HepG2 (cell line): ENCODE data around the gene NRL. TPM values are rescaled to one million over a fixed set of nuclear protein-coding genes. Genes with fewer than 3 reads are reported as not detected.
A peak's percentile ranks its signal among the peaks of the same experiment; 100 is the strongest.

Experiments used
- ATAD3A ChIP-seq: sonication (generic); formaldehyde crosslinking; IDR thresholded peaks from 2 replicates; pipeline ENCODE4 v1.4.0; 2020; ENCODE audit warnings: missing genetic modification reagents
- ATRX ChIP-seq: sonication (generic); formaldehyde crosslinking; IDR thresholded peaks from 2 replicates; pipeline ENCODE4 v1.4.0; 2020; ENCODE audit warnings: missing genetic modification reagents, borderline replicate concordance
- FOXC1 ChIP-seq: sonication (generic); formaldehyde crosslinking; IDR thresholded peaks from 2 replicates; pipeline ENCODE4 v1.8.0; 2022; ENCODE audit warnings: mild to moderate bottlenecking, missing genetic modification reagents, borderline replicate concordance
- FOXJ3 ChIP-seq: sonication (generic); formaldehyde crosslinking; IDR thresholded peaks from 2 replicates; pipeline ENCODE4 v1.4.0; 2020; ENCODE audit warnings: missing genetic modification reagents, mild to moderate bottlenecking, borderline replicate concordance
- MAFG ChIP-seq: sonication (generic); formaldehyde crosslinking; IDR thresholded peaks from 2 replicates; pipeline ENCODE4 v1.5.1; 2020; ENCODE audit warnings: mild to moderate bottlenecking, missing genetic modification reagents
- NRL ChIP-seq: sonication (generic); formaldehyde crosslinking; IDR thresholded peaks from 2 replicates; pipeline ENCODE4 v1.5.0; 2020; ENCODE audit warnings: missing genetic modification reagents, mild to moderate bottlenecking, moderate library complexity, borderline replicate concordance
- ONECUT2 ChIP-seq: sonication (generic); formaldehyde crosslinking; IDR thresholded peaks from 2 replicates; pipeline ENCODE4 v1.4.0; 2020; ENCODE audit warnings: missing genetic modification reagents
- RBM22 ChIP-seq: fragments of 200-400 bp; formaldehyde crosslinking; optimal IDR thresholded peaks from 2 replicates; pipeline ENCODE3; 2017; ENCODE audit warnings: mild to moderate bottlenecking, low read length, moderate library complexity
- RXRA ChIP-seq: sonication (generic); formaldehyde crosslinking; IDR thresholded peaks from 2 replicates; pipeline ENCODE4 v1.5.1; 2020; ENCODE audit warnings: missing genetic modification reagents
- SUZ12 ChIP-seq: fragments of 150-350 bp; IDR thresholded peaks from 2 replicates; pipeline ENCODE4 v1.6.1; 2014; ENCODE audit warnings: low read depth, low read length
- TEAD3 ChIP-seq: optimal IDR thresholded peaks from 2 replicates; pipeline ENCODE3; 2016; ENCODE audit warnings: borderline replicate concordance
- XBP1 ChIP-seq: sonication (generic); formaldehyde crosslinking; IDR thresholded peaks from 2 replicates; pipeline ENCODE4 v1.5.0; 2020; ENCODE audit warnings: missing genetic modification reagents
- ZBTB20 ChIP-seq: sonication (generic); formaldehyde crosslinking; IDR thresholded peaks from 2 replicates; pipeline ENCODE4 v1.8.1; 2023; ENCODE audit warnings: missing genetic modification reagents, low read depth, mild to moderate bottlenecking, borderline replicate concordance
- ZNF10 ChIP-seq: sonication (generic); formaldehyde crosslinking; IDR thresholded peaks from 2 replicates; pipeline ENCODE4 v1.4.0; 2020; ENCODE audit warnings: mild to moderate bottlenecking, low read depth, missing genetic modification reagents, borderline replicate concordance
- ZNF121 ChIP-seq: sonication (generic); formaldehyde crosslinking; IDR thresholded peaks from 2 replicates; pipeline ENCODE4 v1.5.0; 2020; ENCODE audit warnings: mild to moderate bottlenecking, missing genetic modification reagents
- ZNF264 ChIP-seq: sonication (generic); formaldehyde crosslinking; IDR thresholded peaks from 2 replicates; pipeline ENCODE4 v1.4.0; 2020; ENCODE audit warnings: missing genetic modification reagents
- ZNF430 ChIP-seq: sonication (generic); formaldehyde crosslinking; IDR thresholded peaks from 2 replicates; pipeline ENCODE4 v1.9.0; 2021; ENCODE audit warnings: mild to moderate bottlenecking, missing genetic modification reagents
- ZNF775 ChIP-seq: sonication (generic); formaldehyde crosslinking; IDR thresholded peaks from 2 replicates; pipeline ENCODE4 v1.4.0; 2020; ENCODE audit warnings: missing genetic modification reagents, mild to moderate bottlenecking, moderate library complexity, borderline replicate concordance
- ZNF816 ChIP-seq: sonication (generic); formaldehyde crosslinking; IDR thresholded peaks from 2 replicates; pipeline ENCODE4 v1.8.0; 2022; ENCODE audit warnings: missing genetic modification reagents, mild to moderate bottlenecking, borderline replicate concordance
- ZNF839 ChIP-seq: sonication (generic); formaldehyde crosslinking; IDR thresholded peaks from 2 replicates; pipeline ENCODE4 v1.4.0; 2020; ENCODE audit warnings: missing genetic modification reagents, mild to moderate bottlenecking, borderline replicate concordance
- ZSCAN9 ChIP-seq: IDR thresholded peaks from 2 replicates; pipeline ENCODE4 v1.6.1; 2016; ENCODE audit warnings: borderline replicate concordance
- polyA plus RNA-seq, 8 experiments: library from polyadenylated mRNA; depleted of rRNA in 3 of 8; stranded (reverse) in 7 of 8; unstranded in 1 of 8; fragments of >200 nt; fragmentation: Illumina TruSeq in 4 of 8; extraction: Trizol in 4 of 8; gene quantifications; 2 replicates each; pipeline versions ENCODE4 v1.2.1 to v1.2.3, GENCODE V29; 2011 to 2016; ENCODE audit warnings: low read depth in 4 of 8, missing spikeins in 1 of 8, mixed read lengths in 1 of 8; ENCODE audit not compliant: insufficient read depth in 1 of 8
- total RNA-seq, 5 experiments: library from RNA; depleted of rRNA; stranded (reverse); fragments of >200 nt; fragmentation: Illumina TruSeq; extraction: Trizol; gene quantifications; 2 replicates each; pipeline ENCODE4 v1.2.3, GENCODE V29; 2016; ENCODE audit warnings: low read depth in 1 of 5
- TF ChIP-seq, protein P1 (sequence below): sonication (generic); formaldehyde crosslinking; IDR thresholded peaks from 2 replicates; pipeline ENCODE4 v1.5.1; 2020; ENCODE audit warnings: missing genetic modification reagents, mild to moderate bottlenecking, borderline replicate concordance
- TF ChIP-seq, protein P2 (sequence below): sonication (generic); formaldehyde crosslinking; IDR thresholded peaks from 2 replicates; pipeline ENCODE4 v1.5.0; 2020; ENCODE audit warnings: mild to moderate bottlenecking, missing genetic modification reagents, borderline replicate concordance
- TF ChIP-seq, protein P3 (sequence below): sonication (generic); formaldehyde crosslinking; IDR thresholded peaks from 2 replicates; pipeline ENCODE4 v1.5.1; 2020; ENCODE audit warnings: missing genetic modification reagents, mild to moderate bottlenecking, borderline replicate concordance
- TF ChIP-seq, protein P4 (sequence below): sonication (generic); formaldehyde crosslinking; IDR thresholded peaks from 2 replicates; pipeline ENCODE4 v1.9.0; 2021; ENCODE audit warnings: missing genetic modification reagents, borderline replicate concordance

NRL gene
- total and polyA plus RNA-seq, 2 of the 13 experiments (the other 11 are each of a cell fraction or from before 2014, with no cell fraction given): 2.5 to 4.7 TPM

DNA sequence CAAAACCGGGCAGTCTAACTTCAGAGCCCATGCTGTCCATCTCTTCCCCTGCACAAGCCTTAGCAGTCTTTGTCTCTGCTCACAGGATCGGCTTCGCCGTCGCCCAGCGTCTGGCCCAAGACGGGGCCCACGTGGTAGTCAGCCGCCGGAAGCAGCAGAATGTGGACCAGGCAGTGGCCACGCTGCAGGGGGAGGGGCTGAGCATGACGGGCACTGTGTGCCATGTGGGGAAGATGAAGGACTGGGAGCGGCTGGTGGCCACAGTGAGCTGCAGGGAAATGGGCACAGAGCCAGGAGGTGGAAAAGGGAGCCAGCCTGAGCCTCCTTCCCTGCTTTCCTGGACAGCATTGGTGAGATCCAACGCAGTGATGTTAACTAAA is 77.1 kb downstream of the NRL start (continued):
- TF ChIP-seq ZNF10 (no peak), ZBTB20 (no peak), MAFG (CRISPR knock-in tag) (no peak), RBM22 (no peak), RXRA (peak; percentile 26; the same call in 1 of the 2 replicates), SUZ12 (no peak), ZSCAN9 (no peak), ZNF264 (no peak), ATAD3A (CRISPR knock-in tag) (0 out of 2 replicates have a peak, but pooled peaks have one; percentile 60), ZNF775 (CRISPR knock-in tag) (no peak), ATRX (CRISPR knock-in tag) (no peak), ZNF430 (CRISPR knock-in tag) (no peak), NRL (CRISPR knock-in tag) (0 out of 2 replicates have a peak, but pooled peaks have one; percentile 52), ONECUT2 (no peak), ZNF839 (CRISPR knock-in tag) (no peak), XBP1 (CRISPR knock-in tag) (no peak), ZNF816 (no peak), FOXC1 (CRISPR knock-in tag) (no peak), TEAD3 (CRISPR knock-in tag) (no peak), ZNF121 (CRISPR knock-in tag) (no peak), FOXJ3 (no peak)
- TF ChIP-seq, protein P1, sequence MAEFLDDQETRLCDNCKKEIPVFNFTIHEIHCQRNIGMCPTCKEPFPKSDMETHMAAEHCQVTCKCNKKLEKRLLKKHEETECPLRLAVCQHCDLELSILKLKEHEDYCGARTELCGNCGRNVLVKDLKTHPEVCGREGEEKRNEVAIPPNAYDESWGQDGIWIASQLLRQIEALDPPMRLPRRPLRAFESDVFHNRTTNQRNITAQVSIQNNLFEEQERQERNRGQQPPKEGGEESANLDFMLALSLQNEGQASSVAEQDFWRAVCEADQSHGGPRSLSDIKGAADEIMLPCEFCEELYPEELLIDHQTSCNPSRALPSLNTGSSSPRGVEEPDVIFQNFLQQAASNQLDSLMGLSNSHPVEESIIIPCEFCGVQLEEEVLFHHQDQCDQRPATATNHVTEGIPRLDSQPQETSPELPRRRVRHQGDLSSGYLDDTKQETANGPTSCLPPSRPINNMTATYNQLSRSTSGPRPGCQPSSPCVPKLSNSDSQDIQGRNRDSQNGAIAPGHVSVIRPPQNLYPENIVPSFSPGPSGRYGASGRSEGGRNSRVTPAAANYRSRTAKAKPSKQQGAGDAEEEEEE (CRISPR knock-in tag): no peak
- TF ChIP-seq, protein P2, sequence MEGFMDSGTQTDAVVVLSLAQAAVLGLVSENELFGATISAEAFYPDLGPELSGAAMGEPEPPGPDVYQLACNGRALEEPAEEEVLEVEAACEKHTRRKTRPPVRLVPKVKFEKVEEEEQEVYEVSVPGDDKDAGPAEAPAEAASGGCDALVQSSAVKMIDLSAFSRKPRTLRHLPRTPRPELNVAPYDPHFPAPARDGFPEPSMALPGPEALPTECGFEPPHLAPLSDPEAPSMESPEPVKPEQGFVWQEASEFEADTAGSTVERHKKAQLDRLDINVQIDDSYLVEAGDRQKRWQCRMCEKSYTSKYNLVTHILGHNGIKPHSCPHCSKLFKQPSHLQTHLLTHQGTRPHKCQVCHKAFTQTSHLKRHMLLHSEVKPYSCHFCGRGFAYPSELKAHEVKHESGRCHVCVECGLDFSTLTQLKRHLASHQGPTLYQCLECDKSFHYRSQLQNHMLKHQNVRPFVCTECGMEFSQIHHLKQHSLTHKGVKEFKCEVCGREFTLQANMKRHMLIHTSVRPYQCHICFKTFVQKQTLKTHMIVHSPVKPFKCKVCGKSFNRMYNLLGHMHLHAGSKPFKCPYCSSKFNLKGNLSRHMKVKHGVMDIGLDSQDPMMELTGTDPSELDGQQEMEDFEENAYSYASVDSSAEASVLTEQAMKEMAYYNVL (CRISPR knock-in tag): no peak
- TF ChIP-seq, protein P3, sequence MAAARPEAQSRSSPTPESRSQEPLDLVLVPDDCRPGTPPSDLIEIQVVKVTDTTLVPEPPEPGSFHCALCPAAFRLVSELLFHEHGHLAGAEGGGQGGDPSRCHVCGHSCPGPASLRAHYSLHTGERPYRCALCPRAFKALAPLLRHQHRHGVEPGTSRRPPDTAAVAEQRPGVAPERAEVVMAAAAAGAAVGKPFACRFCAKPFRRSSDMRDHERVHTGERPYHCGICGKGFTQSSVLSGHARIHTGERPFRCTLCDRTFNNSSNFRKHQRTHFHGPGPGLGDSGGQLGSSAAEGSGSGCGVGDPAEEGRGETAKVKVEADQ (CRISPR knock-in tag): no peak
- TF ChIP-seq, protein P4, sequence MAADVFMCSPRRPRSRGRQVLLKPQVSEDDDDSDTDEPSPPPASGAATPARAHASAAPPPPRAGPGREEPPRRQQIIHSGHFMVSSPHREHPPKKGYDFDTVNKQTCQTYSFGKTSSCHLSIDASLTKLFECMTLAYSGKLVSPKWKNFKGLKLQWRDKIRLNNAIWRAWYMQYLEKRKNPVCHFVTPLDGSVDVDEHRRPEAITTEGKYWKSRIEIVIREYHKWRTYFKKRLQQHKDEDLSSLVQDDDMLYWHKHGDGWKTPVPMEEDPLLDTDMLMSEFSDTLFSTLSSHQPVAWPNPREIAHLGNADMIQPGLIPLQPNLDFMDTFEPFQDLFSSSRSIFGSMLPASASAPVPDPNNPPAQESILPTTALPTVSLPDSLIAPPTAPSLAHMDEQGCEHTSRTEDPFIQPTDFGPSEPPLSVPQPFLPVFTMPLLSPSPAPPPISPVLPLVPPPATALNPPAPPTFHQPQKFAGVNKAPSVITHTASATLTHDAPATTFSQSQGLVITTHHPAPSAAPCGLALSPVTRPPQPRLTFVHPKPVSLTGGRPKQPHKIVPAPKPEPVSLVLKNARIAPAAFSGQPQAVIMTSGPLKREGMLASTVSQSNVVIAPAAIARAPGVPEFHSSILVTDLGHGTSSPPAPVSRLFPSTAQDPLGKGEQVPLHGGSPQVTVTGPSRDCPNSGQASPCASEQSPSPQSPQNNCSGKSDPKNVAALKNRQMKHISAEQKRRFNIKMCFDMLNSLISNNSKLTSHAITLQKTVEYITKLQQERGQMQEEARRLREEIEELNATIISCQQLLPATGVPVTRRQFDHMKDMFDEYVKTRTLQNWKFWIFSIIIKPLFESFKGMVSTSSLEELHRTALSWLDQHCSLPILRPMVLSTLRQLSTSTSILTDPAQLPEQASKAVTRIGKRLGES (CRISPR knock-in tag): no peak
